Islet of Langerhans (tissue), 1 donor: ENCODE results near the gene RARA.

Experiments used
- FAIRE-seq: peaks from one replicate; lab custom pipeline; 2011; peaks lifted over from hg19 to GRCh38; lab: Jason Lieb, UNC

The RARA gene

GRCh38 chr17:40329839-40330794, 21.1 kb downstream of the RARA start:
- FAIRE-seq = no peak

DNA sequence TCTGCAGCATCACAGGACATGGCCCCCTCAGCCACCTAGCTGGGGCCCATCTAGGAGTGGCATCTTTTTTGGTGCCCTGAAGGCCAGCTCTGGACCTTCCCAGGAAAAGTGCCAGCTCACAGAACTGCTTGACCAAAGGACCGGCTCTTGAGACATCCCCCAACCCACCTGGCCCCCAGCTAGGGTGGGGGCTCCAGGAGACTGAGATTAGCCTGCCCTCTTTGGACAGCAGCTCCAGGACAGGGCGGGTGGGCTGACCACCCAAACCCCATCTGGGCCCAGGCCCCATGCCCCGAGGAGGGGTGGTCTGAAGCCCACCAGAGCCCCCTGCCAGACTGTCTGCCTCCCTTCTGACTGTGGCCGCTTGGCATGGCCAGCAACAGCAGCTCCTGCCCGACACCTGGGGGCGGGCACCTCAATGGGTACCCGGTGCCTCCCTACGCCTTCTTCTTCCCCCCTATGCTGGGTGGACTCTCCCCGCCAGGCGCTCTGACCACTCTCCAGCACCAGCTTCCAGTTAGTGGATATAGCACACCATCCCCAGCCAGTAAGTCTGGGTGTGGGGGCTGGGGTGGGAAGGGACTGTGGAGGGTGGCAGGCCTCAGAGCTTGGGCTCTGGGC, 22.0 kb downstream of the RARA start:
- FAIRE-seq = no peak

GRCh38 chr17:40331743-40332641, 23.0 kb downstream of the RARA start:
- no peak for FAIRE-seq

GRCh38 chr17:40333781-40334448, 24.9 kb downstream of the RARA start:
- FAIRE-seq = no peak

DNA sequence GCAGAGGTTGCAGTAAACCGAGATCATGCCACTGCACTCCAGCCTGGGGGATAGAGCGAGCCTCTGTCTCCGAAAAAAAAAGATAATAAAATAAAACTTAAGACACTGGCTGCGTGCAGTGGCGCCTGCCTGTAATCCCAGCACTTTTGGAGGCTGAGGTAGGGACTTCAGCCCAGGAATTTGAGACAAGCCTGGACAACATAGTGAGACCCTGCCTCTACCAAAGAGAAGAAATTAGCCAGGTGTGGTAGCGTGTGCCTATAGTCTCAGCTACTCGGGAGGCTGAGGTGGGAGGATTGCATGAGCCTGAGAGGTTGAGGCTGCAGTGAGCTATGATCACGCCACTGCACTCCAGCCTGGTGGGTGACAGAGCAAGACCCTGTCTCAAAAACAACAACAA, 26.6 kb downstream of the RARA start:
- FAIRE-seq = no peak

- no peak for FAIRE-seq
Observed at GRCh38 chr17:40337351-40337750, 28.4 kb downstream of the RARA start.

- FAIRE-seq = no peak
Observed at GRCh38 chr17:40338058-40338457, 29.1 kb downstream of the RARA start.

- FAIRE-seq = no peak
Observed at GRCh38 chr17:40338941-40339649, 30.1 kb downstream of the RARA start.

- FAIRE-seq = no peak
Observed at GRCh38 chr17:40340327-40340726, 31.3 kb downstream of the RARA start.

DNA sequence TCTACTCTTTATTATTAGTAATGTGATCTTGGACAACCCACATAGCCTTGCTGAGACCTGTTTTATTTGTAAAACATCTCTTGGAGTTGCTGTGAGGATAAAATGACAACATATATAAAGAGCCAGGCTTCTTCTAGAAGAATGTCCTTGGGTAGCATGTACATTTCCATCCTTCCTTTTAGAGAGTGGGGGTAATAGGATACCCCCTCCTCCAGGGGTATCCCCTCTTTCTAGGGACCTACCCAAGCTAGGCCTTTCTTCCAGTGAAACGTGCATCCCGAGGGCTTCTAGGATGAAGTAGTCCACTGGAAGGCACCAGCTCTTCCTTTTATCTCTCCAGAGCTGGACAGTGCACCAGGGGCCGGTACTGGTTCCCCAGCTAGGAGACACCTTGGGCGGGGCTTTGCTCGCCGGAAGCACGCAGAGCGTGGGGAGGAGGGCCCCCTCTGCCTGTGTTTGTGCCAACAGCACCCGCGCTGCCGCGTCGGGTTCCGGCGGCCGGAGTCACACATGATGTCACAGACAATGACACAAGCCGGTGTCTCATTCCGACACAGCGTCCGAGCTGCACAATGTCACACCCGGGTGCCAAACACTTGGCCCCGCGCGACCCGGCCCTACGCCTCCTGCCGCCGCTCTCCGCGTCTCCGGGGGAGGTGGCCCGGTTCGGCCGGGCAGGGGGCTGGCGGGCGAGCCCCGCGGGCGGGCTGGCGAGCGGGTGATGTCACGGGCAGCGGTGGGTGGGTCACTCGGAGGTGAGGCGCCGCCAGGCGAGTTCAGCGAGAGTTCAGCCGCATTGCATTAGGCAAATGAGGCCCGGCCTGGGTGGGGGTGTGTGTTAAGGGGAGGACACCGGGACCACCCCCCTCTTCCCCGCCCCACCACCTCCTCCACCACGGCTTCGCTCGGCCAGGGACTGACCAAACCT, 32.2 kb downstream of the RARA start:
- no peak for FAIRE-seq

- no peak for FAIRE-seq
Observed at GRCh38 chr17:40341808-40342503, 33.0 kb downstream of the RARA start.

DNA sequence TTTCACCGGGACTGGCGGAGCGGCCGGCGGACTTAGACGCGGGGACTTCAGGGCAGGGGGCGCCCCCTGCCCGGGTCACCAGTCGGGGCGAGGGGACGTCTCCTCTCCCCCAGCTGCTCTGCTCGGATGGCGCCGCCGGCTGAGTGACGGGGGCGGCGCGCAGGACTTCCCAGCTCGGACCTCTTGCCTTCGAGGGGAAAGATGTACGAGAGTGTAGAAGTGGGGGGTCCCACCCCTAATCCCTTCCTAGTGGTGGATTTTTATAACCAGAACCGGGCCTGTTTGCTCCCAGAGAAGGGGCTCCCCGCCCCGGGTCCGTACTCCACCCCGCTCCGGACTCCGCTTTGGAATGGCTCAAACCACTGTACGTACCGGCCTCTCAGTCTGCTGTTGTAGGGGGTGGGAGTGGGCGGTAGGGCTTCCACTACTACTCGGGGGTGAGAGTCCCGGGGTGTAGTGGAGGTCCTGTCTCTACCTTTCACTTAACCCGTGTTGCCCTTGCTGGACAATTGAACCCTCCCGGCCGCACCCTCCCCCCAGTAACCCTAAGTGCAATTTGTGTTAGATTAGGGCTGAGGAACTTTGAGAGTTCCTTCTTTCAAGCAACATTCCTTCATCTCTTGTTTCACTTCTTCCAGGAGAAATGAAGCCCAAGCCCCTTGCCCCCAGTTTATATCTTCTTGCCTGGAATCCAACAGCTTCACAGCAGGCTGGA, 33.7 kb downstream of the RARA start:
- FAIRE-seq = no peak

DNA sequence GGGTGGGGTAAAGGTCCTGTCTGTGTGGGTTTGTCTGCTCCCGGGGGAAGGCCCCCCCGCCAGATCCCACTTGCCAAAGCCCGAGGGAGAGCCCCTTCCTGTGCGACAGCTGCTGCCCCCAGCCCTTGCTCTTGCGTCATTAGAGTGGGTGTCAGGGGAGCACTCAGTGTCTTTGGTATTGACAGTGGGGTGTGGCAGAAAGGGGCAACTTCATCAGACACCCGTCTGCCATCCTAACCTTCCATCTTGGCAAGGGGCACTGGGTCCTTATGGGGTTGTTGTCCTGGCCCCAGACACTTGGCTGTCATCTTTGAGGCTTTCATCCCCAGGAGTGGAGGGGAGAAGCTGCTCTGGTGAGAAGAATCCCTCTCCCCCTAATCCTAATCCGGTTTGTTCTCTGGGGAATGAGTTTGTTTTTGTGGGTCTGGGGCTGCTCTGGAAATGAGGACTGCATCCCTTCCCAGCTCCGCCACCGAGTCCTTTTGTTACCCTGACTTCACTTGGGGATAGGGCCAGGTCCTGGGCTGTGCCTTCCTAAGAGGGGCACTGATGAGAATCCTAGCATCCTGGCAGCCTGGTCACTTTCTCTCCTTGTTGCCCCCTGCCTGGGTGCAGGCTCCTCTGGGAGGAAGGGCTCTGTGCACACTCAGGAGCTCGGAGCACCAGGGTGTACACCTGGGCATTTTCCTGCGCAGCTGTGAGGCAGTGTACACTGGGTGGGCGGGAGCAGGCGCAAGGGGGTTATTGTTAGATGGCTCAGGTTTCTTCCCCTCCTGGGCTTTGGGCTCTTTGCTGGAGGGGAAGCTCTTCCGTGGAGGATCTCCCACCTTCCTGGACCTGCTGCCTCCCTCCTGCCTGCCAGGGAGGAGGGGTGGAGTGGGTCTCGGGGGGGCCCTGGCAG, 34.5 kb downstream of the RARA start:
- FAIRE-seq = no peak

- no peak for FAIRE-seq
Observed at GRCh38 chr17:40344421-40345160, 35.6 kb downstream of the RARA start.

- FAIRE-seq = no peak
Observed at GRCh38 chr17:40345161-40345993, 36.4 kb downstream of the RARA start.
